LNCaP clone FGC (cell line): ENCODE results near the gene KIAA0040.

Source experiments
- DNase-seq: peaks from one replicate; pipeline ENCODE4 v3.0.0-alpha.2; 2011; ENCODE audit warnings: low read depth
- H3K4me3 ChIP-seq: 2 replicates; pipeline ENCODE4 v1.5.1; 2011; ENCODE audit warnings: mild to moderate bottlenecking, low read depth, low read length, control low read depth
- CTCF ChIP-seq: IDR thresholded peaks from 2 replicates; pipeline ENCODE4 v1.5.1; 2012; ENCODE audit warnings: mild to moderate bottlenecking; ENCODE audit not compliant: control insufficient read depth, insufficient read depth; ENCODE audit errors: extremely low read depth

The KIAA0040 gene

DNA sequence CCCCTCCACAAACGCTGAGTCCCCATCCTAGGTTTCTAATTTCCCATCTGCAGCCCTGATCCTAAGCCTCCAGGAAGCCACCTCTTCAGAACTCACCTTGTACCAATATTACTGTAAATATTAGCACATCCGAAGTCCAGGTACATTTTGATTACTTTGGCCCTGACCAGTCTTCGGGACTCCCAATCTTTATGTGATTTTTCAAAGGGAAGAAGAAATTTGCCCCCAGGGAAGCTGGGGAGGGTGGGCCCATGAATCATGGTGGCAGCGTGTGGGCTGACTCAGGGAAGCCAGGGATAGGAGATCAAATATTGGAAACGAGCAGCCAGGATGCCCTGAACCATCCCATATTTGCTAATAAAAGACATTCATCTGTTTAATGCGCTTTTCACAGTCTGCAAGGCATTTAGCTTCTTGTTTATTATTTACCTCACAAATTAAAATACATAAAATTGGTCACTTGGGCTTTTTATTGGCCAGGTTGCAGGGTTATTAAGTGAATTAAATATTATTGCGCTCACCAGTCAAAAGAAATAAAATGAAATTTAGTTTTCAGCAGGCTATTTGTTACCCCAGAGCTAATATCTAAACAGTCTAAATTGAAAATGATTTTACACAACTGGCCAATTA lies 46.6 kb downstream of the KIAA0040 start:
- TF ChIP-seq CTCF, result no peak
- no peak for DNase-seq
- H3K4me3 ChIP-seq, result no peak overlapping the region

GRCh38 chr1:175138579-175138978 lies 54.0 kb downstream of the KIAA0040 start:
- no peak overlapping the region for H3K4me3 ChIP-seq
- TF ChIP-seq CTCF, result no peak
- no peak for DNase-seq

DNA sequence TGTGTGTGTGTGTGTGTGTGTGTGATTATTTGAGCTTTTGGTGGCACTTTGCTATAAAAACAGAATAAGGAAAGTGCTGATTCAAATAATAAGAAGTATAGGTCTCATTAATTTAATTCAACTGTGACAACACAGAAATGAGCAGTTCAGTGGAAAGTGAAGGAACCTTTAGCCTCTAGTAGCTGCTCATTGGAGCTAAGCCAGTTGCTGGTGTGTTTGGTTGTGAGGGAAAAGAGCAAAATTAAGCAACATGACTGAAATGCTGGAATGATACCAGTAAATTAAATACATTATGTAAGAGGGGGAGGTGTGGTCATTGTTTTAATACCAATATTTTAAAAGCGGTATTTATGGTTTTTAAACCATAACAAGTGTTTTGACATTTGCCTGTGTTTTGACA lies 55.2 kb downstream of the KIAA0040 start:
- no peak for TF ChIP-seq CTCF
- no peak for DNase-seq
- no peak overlapping the region for H3K4me3 ChIP-seq

DNA sequence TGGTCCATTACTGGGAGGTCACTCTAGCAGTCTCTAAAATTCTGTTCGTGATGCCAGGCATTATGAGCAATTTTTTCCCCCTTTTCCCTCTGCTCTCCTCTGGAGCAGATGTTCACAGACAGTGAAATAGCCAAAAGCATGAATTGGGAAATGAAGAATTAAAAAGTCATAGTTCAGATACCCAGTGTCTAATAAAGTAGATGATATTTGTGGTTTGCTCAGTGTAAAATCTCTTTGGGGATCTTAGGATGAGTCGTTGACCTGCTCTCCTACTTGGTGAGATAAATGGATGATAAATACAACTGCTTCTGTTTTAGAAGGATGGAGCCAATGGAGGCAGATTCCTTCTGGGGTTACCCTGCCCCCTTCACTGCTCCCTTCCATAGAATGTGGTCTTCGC lies 56.3 kb downstream of the KIAA0040 start:
- no peak overlapping the region for H3K4me3 ChIP-seq
- DNase-seq, result no peak
- TF ChIP-seq CTCF, result no peak

GRCh38 chr1:175134500-175134899 lies 58.1 kb downstream of the KIAA0040 start:
- DNase-seq, result no peak
- TF ChIP-seq CTCF, result no peak

DNA sequence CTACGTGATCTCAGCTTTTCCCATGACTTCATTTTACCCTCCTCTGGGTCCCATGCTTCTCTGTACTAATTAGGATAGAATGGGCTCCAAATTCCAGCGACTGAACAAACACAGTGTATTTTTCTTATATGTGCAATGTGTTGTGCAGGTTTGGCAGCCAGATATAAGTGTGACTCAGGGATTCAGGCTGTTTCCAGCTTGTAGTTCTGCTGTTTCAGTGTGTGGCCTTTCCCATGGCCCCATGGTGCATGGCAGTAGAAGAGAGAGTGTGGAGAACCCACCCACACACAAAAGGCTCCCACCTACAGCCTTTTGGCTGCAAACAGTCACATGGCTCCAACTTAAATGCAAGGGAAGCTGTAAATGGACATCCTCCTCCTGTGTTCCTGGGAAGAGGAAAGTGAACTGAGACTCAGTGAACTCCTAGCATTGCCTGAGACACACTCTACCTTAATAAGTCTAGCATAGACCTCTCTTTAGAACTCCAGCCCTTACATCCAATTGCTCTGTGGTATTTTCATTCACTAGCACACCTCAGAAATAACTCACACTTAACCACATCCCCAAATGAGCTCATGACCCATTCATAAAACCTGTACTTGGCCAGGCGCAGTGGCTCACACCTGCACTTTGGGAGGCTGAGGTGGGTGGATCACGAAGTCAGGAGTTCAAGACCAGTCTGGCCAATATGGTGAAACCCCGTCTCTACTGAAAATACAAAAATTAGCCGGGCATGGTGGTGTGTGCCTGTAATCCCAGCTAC lies 58.7 kb downstream of the KIAA0040 start:
- no peak for DNase-seq
- H3K4me3 ChIP-seq, result no peak overlapping the region
- no peak for TF ChIP-seq CTCF

More at GRCh38 chr1:175134500-175134899, 58.1 kb downstream of the KIAA0040 start:
- H3K4me3 ChIP-seq, result no peak overlapping the region
